Transverse colon (tissue), 4 donors: ENCODE results near the gene PDCD6IP.

Experiments used
- EP300 ChIP-seq: sonication (generic); formaldehyde crosslinking; IDR thresholded peaks from one replicate; pipeline ENCODE4 v1.6.1; 2017; ENCODE audit warnings: antibody characterized with exemption, low read depth
- POLR2A ChIP-seq: fragments of 450-650 bp; IDR thresholded peaks from one replicate; pipeline ENCODE4 v1.6.1; 2016; ENCODE audit warnings: antibody characterized with exemption, mild to moderate bottlenecking, moderate library complexity
- POLR2AphosphoS5 ChIP-seq, 3 donors: sonication (generic); formaldehyde crosslinking; IDR thresholded peaks; one replicate each; pipeline ENCODE4 v1.6.1; 2016; ENCODE audit warnings: antibody characterized with exemption in 3 of 3
- TF ChIP-seq, protein P1 (sequence below), 5 experiments: fragments of 200-600 bp in 3 of 5; fragments of 450-650 bp in 2 of 5; sonication (generic) in 3 of 5; IDR thresholded peaks; 1 replicate in 2 of 5; 2 replicates in 3 of 5; pipeline ENCODE4 v1.5.1; 2016 to 2017; ENCODE audit warnings: antibody characterized with exemption in 5 of 5, inconsistent platforms in 3 of 5, mild to moderate bottlenecking in 2 of 5, moderate library complexity in 1 of 5

DNA sequence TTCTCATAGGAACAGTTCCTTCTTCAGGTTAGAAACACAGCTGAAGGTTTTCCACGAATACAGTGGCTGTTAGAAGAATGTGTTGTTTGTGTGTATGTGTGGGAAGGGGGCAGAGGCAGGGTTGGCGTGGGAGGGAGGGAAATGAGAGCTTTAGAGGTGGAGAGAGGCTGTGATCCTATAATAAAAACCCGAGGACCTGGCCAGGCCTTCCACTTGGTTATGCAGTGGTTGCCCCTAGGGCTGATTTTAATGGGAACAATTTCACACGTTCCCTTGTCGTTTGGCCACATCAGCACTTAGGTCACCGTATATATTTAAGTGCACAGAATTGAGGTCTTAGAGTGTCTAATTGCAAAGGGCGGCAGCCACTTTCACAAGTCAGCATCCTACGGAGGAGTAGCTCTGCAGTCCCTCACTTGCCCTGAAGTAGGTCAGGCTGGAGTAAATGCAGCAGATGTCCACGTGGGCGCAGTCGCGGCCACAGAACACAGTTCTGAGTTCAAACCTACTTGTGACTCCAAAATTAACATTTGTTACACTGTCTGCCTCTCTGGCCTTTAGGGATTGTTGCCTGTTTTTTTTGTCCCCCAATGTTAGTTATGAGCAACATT is 85.6 kb downstream of the PDCD6IP start:
- TF ChIP-seq POLR2A (no peak), POLR2AphosphoS5 (IDR thresholded peaks at IDR 0.05) (no peak), EP300 (no peak)
- TF ChIP-seq, protein P1, sequence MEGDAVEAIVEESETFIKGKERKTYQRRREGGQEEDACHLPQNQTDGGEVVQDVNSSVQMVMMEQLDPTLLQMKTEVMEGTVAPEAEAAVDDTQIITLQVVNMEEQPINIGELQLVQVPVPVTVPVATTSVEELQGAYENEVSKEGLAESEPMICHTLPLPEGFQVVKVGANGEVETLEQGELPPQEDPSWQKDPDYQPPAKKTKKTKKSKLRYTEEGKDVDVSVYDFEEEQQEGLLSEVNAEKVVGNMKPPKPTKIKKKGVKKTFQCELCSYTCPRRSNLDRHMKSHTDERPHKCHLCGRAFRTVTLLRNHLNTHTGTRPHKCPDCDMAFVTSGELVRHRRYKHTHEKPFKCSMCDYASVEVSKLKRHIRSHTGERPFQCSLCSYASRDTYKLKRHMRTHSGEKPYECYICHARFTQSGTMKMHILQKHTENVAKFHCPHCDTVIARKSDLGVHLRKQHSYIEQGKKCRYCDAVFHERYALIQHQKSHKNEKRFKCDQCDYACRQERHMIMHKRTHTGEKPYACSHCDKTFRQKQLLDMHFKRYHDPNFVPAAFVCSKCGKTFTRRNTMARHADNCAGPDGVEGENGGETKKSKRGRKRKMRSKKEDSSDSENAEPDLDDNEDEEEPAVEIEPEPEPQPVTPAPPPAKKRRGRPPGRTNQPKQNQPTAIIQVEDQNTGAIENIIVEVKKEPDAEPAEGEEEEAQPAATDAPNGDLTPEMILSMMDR (IDR thresholded peaks at IDR 0.05), result peak in 2 of 5 experiments; percentile 15 to 25
